OCI-LY1 (cell line): ENCODE measurements around the gene EMC10.

ENCODE experiments used
- H2AFZ ChIP-seq: fragments of 200-600 bp; sonication (generic), shearing (Covaris generic); 2 replicates; pipeline ENCODE4 v1.6.0; 2014; ENCODE audit warnings: antibody characterized with exemption, mild to moderate bottlenecking, low read length
- H3F3A ChIP-seq: fragments of 200-600 bp; sonication (generic), shearing (Covaris generic); 2 replicates; pipeline ENCODE4 v1.6.0; 2014; ENCODE audit warnings: mild to moderate bottlenecking, antibody characterized with exemption, low read length, moderate library complexity; ENCODE audit not compliant: insufficient read depth
- H3K27ac ChIP-seq: fragments of 200-600 bp; sonication (generic); 2 replicates; pipeline ENCODE4 v1.5.1; 2014; ENCODE audit warnings: low read length, mixed run types, mild to moderate bottlenecking, low read depth; ENCODE audit not compliant: poor library complexity, severe bottlenecking
- H3K27me3 ChIP-seq: fragments of 200-600 bp; sonication (generic); 2 replicates; pipeline ENCODE4 v1.6.0; 2014; ENCODE audit warnings: antibody characterized with exemption, mild to moderate bottlenecking, low read length, moderate library complexity; ENCODE audit not compliant: insufficient read depth
- H3K36me3 ChIP-seq: fragments of 200-600 bp; sonication (generic); 2 replicates; pipeline ENCODE4 v1.6.1; 2014; ENCODE audit warnings: mild to moderate bottlenecking, antibody characterized with exemption, low read length, moderate library complexity, mixed read lengths; ENCODE audit not compliant: insufficient read depth
- H3K4me1 ChIP-seq: fragments of 200-600 bp; sonication (generic); 2 replicates; pipeline ENCODE4 v1.5.1; 2014; ENCODE audit warnings: mild to moderate bottlenecking, low read length, moderate library complexity; ENCODE audit not compliant: insufficient read depth, severe bottlenecking
- H3K4me2 ChIP-seq: fragments of 200-600 bp; sonication (generic), shearing (Covaris generic); 2 replicates; pipeline ENCODE4 v1.6.1; 2014; ENCODE audit warnings: low read length
- H3K4me3 ChIP-seq: fragments of 200-600 bp; sonication (generic); 2 replicates; pipeline ENCODE4 v1.5.1; 2014; ENCODE audit warnings: low read length, low read depth, mild to moderate bottlenecking, mixed read lengths; ENCODE audit not compliant: poor library complexity, severe bottlenecking
- H3K79me2 ChIP-seq: fragments of 200-600 bp; shearing (Covaris generic); 2 replicates; pipeline ENCODE4 v1.6.1; 2016; ENCODE audit warnings: mixed run types, low read length, mixed read lengths; ENCODE audit not compliant: insufficient read depth
- H3K9ac ChIP-seq: fragments of 200-600 bp; sonication (generic), shearing (Covaris generic); 2 replicates; pipeline ENCODE4 v1.6.1; 2014; ENCODE audit warnings: mild to moderate bottlenecking, low read length, mixed read lengths
- H3K9me2 ChIP-seq: fragments of 200-600 bp; sonication (generic), shearing (Covaris generic); 2 replicates; pipeline ENCODE4 v1.6.1; 2014; ENCODE audit warnings: low read depth, mild to moderate bottlenecking, low read length, mixed read lengths
- H3K9me3 ChIP-seq: fragments of 200-600 bp; shearing (Covaris generic); 2 replicates; pipeline ENCODE4 v1.6.1; 2014; ENCODE audit warnings: low read length, mixed read lengths
- H4K20me1 ChIP-seq: fragments of 200-600 bp; sonication (generic), shearing (Covaris generic); 2 replicates; pipeline ENCODE4 v1.6.0; 2016; ENCODE audit warnings: mild to moderate bottlenecking, low read length; ENCODE audit not compliant: insufficient read depth
- EZH2 ChIP-seq: fragments of 200-600 bp; sonication (generic), shearing (Covaris generic); IDR thresholded peaks from 2 replicates; pipeline ENCODE4 v1.8.0; 2017; ENCODE audit warnings: borderline replicate concordance, mixed run types, mild to moderate bottlenecking, antibody characterized with exemption, low read length, moderate library complexity, mixed read lengths
- TF ChIP-seq, protein P1 (sequence below): fragments of 200-600 bp; sonication (generic), shearing (Covaris generic); IDR thresholded peaks from 2 replicates; pipeline ENCODE4 v1.5.1; 2017; ENCODE audit warnings: mild to moderate bottlenecking, antibody characterized with exemption, low read length, moderate library complexity, mixed read lengths

Gene EMC10

GRCh38 chr19:50497022-50497405, 20.7 kb downstream of the EMC10 start:
- no peaks in the 10 kb centered on the region for H3K9me3 ChIP-seq
- no peak overlapping the region for H3K4me2 ChIP-seq
- H3K27ac ChIP-seq, result no peak overlapping the region
- no peaks in the 10 kb centered on the region for H3F3A ChIP-seq
- H3K4me1 ChIP-seq, result no peaks in the 10 kb centered on the region
- no peaks in the 10 kb centered on the region; the same call in 1 of the 2 replicates for H3K27me3 ChIP-seq
- no peaks in the 10 kb centered on the region for H3K36me3 ChIP-seq
- H3K9me2 ChIP-seq, result no peaks in the 10 kb centered on the region
- no peaks in the 10 kb centered on the region for H3K79me2 ChIP-seq
- H4K20me1 ChIP-seq, result no peaks in the 10 kb centered on the region
- H3K4me3 ChIP-seq, result no peak overlapping the region
- H2AFZ ChIP-seq, result no peak overlapping the region
- H3K9ac ChIP-seq, result no peak overlapping the region
- TF ChIP-seq EZH2, result no peak
- TF ChIP-seq, protein P1, sequence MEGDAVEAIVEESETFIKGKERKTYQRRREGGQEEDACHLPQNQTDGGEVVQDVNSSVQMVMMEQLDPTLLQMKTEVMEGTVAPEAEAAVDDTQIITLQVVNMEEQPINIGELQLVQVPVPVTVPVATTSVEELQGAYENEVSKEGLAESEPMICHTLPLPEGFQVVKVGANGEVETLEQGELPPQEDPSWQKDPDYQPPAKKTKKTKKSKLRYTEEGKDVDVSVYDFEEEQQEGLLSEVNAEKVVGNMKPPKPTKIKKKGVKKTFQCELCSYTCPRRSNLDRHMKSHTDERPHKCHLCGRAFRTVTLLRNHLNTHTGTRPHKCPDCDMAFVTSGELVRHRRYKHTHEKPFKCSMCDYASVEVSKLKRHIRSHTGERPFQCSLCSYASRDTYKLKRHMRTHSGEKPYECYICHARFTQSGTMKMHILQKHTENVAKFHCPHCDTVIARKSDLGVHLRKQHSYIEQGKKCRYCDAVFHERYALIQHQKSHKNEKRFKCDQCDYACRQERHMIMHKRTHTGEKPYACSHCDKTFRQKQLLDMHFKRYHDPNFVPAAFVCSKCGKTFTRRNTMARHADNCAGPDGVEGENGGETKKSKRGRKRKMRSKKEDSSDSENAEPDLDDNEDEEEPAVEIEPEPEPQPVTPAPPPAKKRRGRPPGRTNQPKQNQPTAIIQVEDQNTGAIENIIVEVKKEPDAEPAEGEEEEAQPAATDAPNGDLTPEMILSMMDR, result no peak

GRCh38 chr19:50498219-50499056, 22.1 kb downstream of the EMC10 start:
- H3K4me2 ChIP-seq, result no peak overlapping the region
- H3K9ac ChIP-seq, result no peak overlapping the region
- H3K9me3 ChIP-seq, result no peaks in the 10 kb centered on the region
- H3K4me1 ChIP-seq, result no peaks in the 10 kb centered on the region
- H3K4me3 ChIP-seq, result no peak overlapping the region
- no peaks in the 10 kb centered on the region for H3K36me3 ChIP-seq
- no peak overlapping the region for H3K27ac ChIP-seq
- no peaks in the 10 kb centered on the region for H3K9me2 ChIP-seq
- TF ChIP-seq, protein P1, result no peak
- no peak for TF ChIP-seq EZH2
- no peaks in the 10 kb centered on the region for H3F3A ChIP-seq
- no peak overlapping the region for H2AFZ ChIP-seq
- no peaks in the 10 kb centered on the region for H3K79me2 ChIP-seq
- no peaks in the 10 kb centered on the region for H4K20me1 ChIP-seq
- no peaks in the 10 kb centered on the region; the same call in 1 of the 2 replicates for H3K27me3 ChIP-seq

GRCh38 chr19:50500060-50500752, 23.9 kb downstream of the EMC10 start:
- Histone ChIP-seq H3K27ac (no peak overlapping the region), H3K4me2 (no peak overlapping the region), H2AFZ (no peak overlapping the region), H4K20me1 (no peaks in the 10 kb centered on the region), H3K9ac (no peak overlapping the region), H3K4me3 (no peak overlapping the region), H3K9me2 (no peaks in the 10 kb centered on the region), H3K36me3 (no peaks in the 10 kb centered on the region), H3K4me1 (no peaks in the 10 kb centered on the region), H3K79me2 (no peaks in the 10 kb centered on the region), H3F3A (no peaks in the 10 kb centered on the region), H3K27me3 (no peaks in the 10 kb centered on the region; the same call in 1 of the 2 replicates), H3K9me3 (no peaks in the 10 kb centered on the region)
- TF ChIP-seq, protein P1, result no peak
- no peak for TF ChIP-seq EZH2
